HepG2 (cell line): Measurements from ENCODE around the gene PNPLA1. TPM values are rescaled to one million over a fixed set of nuclear protein-coding genes. Genes with fewer than 3 reads are reported as not detected.

Source experiments
- ATAC-seq: fragments of 200-7000 bp; cut with Tn5 transposase; 3 replicates; pipeline ENCODE4 v1.9.1; 2020; ENCODE audit warnings: mild to moderate bottlenecking, moderate library complexity
- BruUV-seq: library from RNA; stranded (reverse); fragments of 400-500 nt; replicated peaks from 2 replicates; lab custom pipeline; 2021; lab: Mats Ljungman, UMichigan
- CTCF ChIA-PET: fragments of 300-600 bp; formaldehyde crosslinking; extraction: SDS; loops from one replicate; lab custom pipeline; 2021; ENCODE audit warnings: low total read pairs, inconsistent platforms, low intra/inter-chr PET ratio; lab: Yijun Ruan, JAX
- POLR2A ChIA-PET: fragments of 350-600 bp; sonication (Branson Sonifier 250); formaldehyde crosslinking; loops from one replicate; lab custom pipeline; 2020; ENCODE audit warnings: antibody characterized with exemption, inconsistent platforms; lab: Yijun Ruan, JAX
- DNase-seq: peaks from one replicate; pipeline ENCODE4 v3.0.0-alpha.2; 2015; ENCODE audit warnings: low spot score
- FAIRE-seq: peaks from 3 replicates; lab custom pipeline; 2011; peaks lifted over from hg19 to GRCh38; lab: Jason Lieb, UNC
- H2AFZ ChIP-seq: one replicate; pipeline ENCODE4 v1.6.1; 2011; ENCODE audit warnings: low read length, inconsistent platforms
- H3K27ac ChIP-seq: fragments of 300-600 bp; 3 replicates; pipeline ENCODE4 v1.8.0; 2011; ENCODE audit warnings: mixed run types, mild to moderate bottlenecking, mixed read lengths, low read length, inconsistent platforms; ENCODE audit not compliant: insufficient read depth; ENCODE audit errors: extremely low read length
- H3K27me3 ChIP-seq, 2 experiments: fragments of 200-600 bp in 1 of 2; 2 replicates in 1 of 2; 3 replicates in 1 of 2; pipeline versions ENCODE4 v1.6.0 to v1.8.0; 2011; ENCODE audit warnings: low read length in 2 of 2, mild to moderate bottlenecking in 2 of 2, moderate library complexity in 2 of 2, inconsistent platforms in 1 of 2; ENCODE audit not compliant: insufficient read depth in 2 of 2, control insufficient read depth in 1 of 2
- H3K36me3 ChIP-seq, 2 experiments: fragments of 200-600 bp in 1 of 2; replicated peaks in 1 of 2; 2 replicates in 1 of 2; 3 replicates in 1 of 2; pipeline versions ENCODE4 v1.5.1 to v1.8.0; 2011; ENCODE audit warnings: low read length in 2 of 2, inconsistent platforms in 1 of 2; ENCODE audit not compliant: insufficient read depth in 2 of 2, control insufficient read depth in 1 of 2
- H3K4me1 ChIP-seq: 2 replicates; pipeline ENCODE4 v1.5.1; 2012; ENCODE audit warnings: low read length, inconsistent platforms; ENCODE audit not compliant: insufficient read depth
- H3K4me2 ChIP-seq: 2 replicates; pipeline ENCODE4 v1.6.0; 2011; ENCODE audit warnings: low read depth, low read length, inconsistent platforms
- H3K4me3 ChIP-seq, 3 experiments: fragments of 200-600 bp in 1 of 3; sonication (generic), shearing (Covaris generic) in 1 of 3; replicated peaks in 1 of 3; 2 replicates each; pipeline ENCODE4 v1.5.1; 2011 to 2016; ENCODE audit warnings: low read length in 3 of 3, inconsistent platforms in 2 of 3, low read depth in 2 of 3, mild to moderate bottlenecking in 2 of 3, control low read depth in 1 of 3, mixed read lengths in 1 of 3; ENCODE audit not compliant: insufficient read depth in 1 of 3
- H3K79me2 ChIP-seq: one replicate; pipeline ENCODE4 v1.6.1; 2011; ENCODE audit warnings: low read length, inconsistent platforms; ENCODE audit not compliant: insufficient read depth
- H3K9ac ChIP-seq: 2 replicates; pipeline ENCODE4 v1.6.0; 2011; ENCODE audit warnings: mild to moderate bottlenecking, low read depth, low read length, inconsistent platforms; ENCODE audit not compliant: insufficient read depth
- H3K9me3 ChIP-seq: 2 replicates; pipeline ENCODE4 v1.5.1; 2012; ENCODE audit warnings: mild to moderate bottlenecking, low read length
- H4K20me1 ChIP-seq: 2 replicates; pipeline ENCODE4 v1.6.0; 2011; ENCODE audit warnings: inconsistent platforms, mild to moderate bottlenecking, low read length, moderate library complexity; ENCODE audit not compliant: insufficient read depth
- DBP ChIP-seq: sonication (generic); formaldehyde crosslinking; IDR thresholded peaks from 2 replicates; pipeline ENCODE4 v1.4.0; 2020; ENCODE audit warnings: missing genetic modification reagents; ENCODE audit errors: not compliant biosample characterization
- MAFG ChIP-seq: sonication (generic); formaldehyde crosslinking; IDR thresholded peaks from 2 replicates; pipeline ENCODE4 v1.5.1; 2020; ENCODE audit warnings: mild to moderate bottlenecking, missing genetic modification reagents
- ONECUT2 ChIP-seq: sonication (generic); formaldehyde crosslinking; IDR thresholded peaks from 2 replicates; pipeline ENCODE4 v1.4.0; 2020; ENCODE audit warnings: missing genetic modification reagents
- SMYD3 ChIP-seq: sonication (generic); formaldehyde crosslinking; IDR thresholded peaks from 2 replicates; pipeline ENCODE4 v1.8.1; 2023; ENCODE audit warnings: mild to moderate bottlenecking, missing genetic modification reagents
- ZNF512 ChIP-seq: sonication (generic); formaldehyde crosslinking; IDR thresholded peaks from 2 replicates; pipeline ENCODE4 v1.4.0; 2020; ENCODE audit warnings: mild to moderate bottlenecking, missing genetic modification reagents
- ZNF607 ChIP-seq: sonication (generic); formaldehyde crosslinking; IDR thresholded peaks from 2 replicates; pipeline ENCODE4 v1.5.1; 2020; ENCODE audit warnings: missing genetic modification reagents, mild to moderate bottlenecking, borderline replicate concordance
- ZNF770 ChIP-seq: sonication (generic); formaldehyde crosslinking; IDR thresholded peaks from 2 replicates; pipeline ENCODE4 v1.5.0; 2020; ENCODE audit warnings: mild to moderate bottlenecking, missing genetic modification reagents
- WGBS: methylation state at CpG from one replicate; pipeline ENCODE4 v1.1.6; 2017; ENCODE audit warnings: low lambda C conversion rate; 5-methylcytosine and 5-hydroxymethylcytosine counted together
- in situ Hi-C: cut with HindIII; loops from 2 replicates; pipeline ENCODE4 v1.10.0; 2017; ENCODE audit warnings: low pct_unique_long_range_greater_than_20kb; ENCODE audit not compliant: extremely low pct_ligation_motif_present
- intact Hi-C: fragments of 100-400 bp; cut with micrococcal nuclease; formaldehyde crosslinking; loops from one replicate; pipeline ENCODE4 v1.10.0; 2022; ENCODE audit not compliant: unreplicated experiment
- polyA plus RNA-seq, 8 experiments: library from polyadenylated mRNA; depleted of rRNA in 3 of 8; stranded (reverse) in 7 of 8; unstranded in 1 of 8; fragments of >200 nt; fragmentation: Illumina TruSeq in 4 of 8; extraction: Trizol in 4 of 8; gene quantifications; 2 replicates each; pipeline versions ENCODE4 v1.2.1 to v1.2.3, GENCODE V29; 2011 to 2016; ENCODE audit warnings: low read depth in 4 of 8, missing spikeins in 1 of 8, mixed read lengths in 1 of 8; ENCODE audit not compliant: insufficient read depth in 1 of 8
- total RNA-seq, 5 experiments: library from RNA; depleted of rRNA; stranded (reverse); fragments of >200 nt; fragmentation: Illumina TruSeq; extraction: Trizol; gene quantifications; 2 replicates each; pipeline ENCODE4 v1.2.3, GENCODE V29; 2016; ENCODE audit warnings: low read depth in 1 of 5

The PNPLA1 gene
- total and polyA plus RNA-seq, 2 of the 13 experiments (the other 11 are each of a cell fraction or from before 2014, with no cell fraction given): not detected

- H3K27ac ChIP-seq: no peak overlapping the region
- BruUV-seq: no TSS peak
- peaks cover 23% of the 10 kb centered on the region for H3K4me1 ChIP-seq
- H2AFZ ChIP-seq: no peak overlapping the region
- no peak overlapping the region for H3K4me3 ChIP-seq
- FAIRE-seq (no peak), DNase-seq (no peak), ATAC-seq (no peak)
- H3K79me2 ChIP-seq: no peaks in the 10 kb centered on the region
- in situ Hi-C loops: no loop called here
- H3K36me3 ChIP-seq: no peaks in the 10 kb centered on the region
- ChIA-PET POLR2A (no interaction called here), CTCF (no interaction called here)
- H3K9ac ChIP-seq: no peak overlapping the region
- H4K20me1 ChIP-seq: no peaks in the 10 kb centered on the region
- H3K4me2 ChIP-seq: no peak overlapping the region
- peaks cover 2 to 21% of the 10 kb centered on the region in 2 experiments for H3K27me3 ChIP-seq
- TF ChIP-seq ZNF607 (no peak), ZNF512 (CRISPR knock-in tag) (no peak), DBP (CRISPR knock-in tag) (no peak), ONECUT2 (CRISPR knock-in tag) (no peak), SMYD3 (no peak), MAFG (CRISPR knock-in tag) (no peak), ZNF770 (CRISPR knock-in tag) (no peak)
- intact Hi-C loops: no loop called here
- no peaks in the 10 kb centered on the region for H3K9me3 ChIP-seq
- WGBS: 63% methylated on average over 5 of the region's 5 CpGs
These were observed 73.3 kb downstream of the PNPLA1 start for GRCh38 chr6:36343109-36343680.
